ENCODE results near the gene WDPCP. TPM values are rescaled to one million over a fixed set of nuclear protein-coding genes. Genes with fewer than 3 reads are reported as not detected.

WDPCP gene
- total and polyA plus RNA-seq, 7 experiments from 2014 or later, result 4.8 to 19.2 (median 15.6) TPM

GRCh38 chr2:63587814-63588384 is 378 bp downstream of the WDPCP start:
- ChIA-PET CTCF (interaction anchor here (0.6 kb wide), 1 partner anchor 348 kb away, joined by 4 read pairs; no protein-coding TSS in a partner anchor), POLR2A (interaction anchor here (0.6 to 3.9 kb wide), 10 partner anchors 9 to 1734 kb away, joined by 3 to 23 read pairs (median 4); partner anchors contain the start of genes COMMD1, FAM161A, RAB1A and UGP2)
- peaks cover 24 to 62% (median 41%) of the 10 kb centered on the region in 7 donors for H3K4me1 Mint-ChIP-seq
- peak overlapping the region; percentile 89 to 99 (median 95) for H3K27ac Mint-ChIP-seq
- no peaks in the 10 kb centered on the region for H3K27me3 ChIP-seq (ENCODE audit: control insufficient read depth in 2 of 2, insufficient read depth in 2 of 2, low read length in 2 of 2)
- peak overlapping the region; percentile 89 for H3K27ac ChIP-seq (ENCODE audit: low read depth, low read length)
- H3K36me3 Mint-ChIP-seq, result peaks cover 0 to 6% (median 4%) of the 10 kb centered on the region in 5 donors
- H3K9me3 ChIP-seq (ENCODE audit: control insufficient read depth in 2 of 3, low read length in 3 of 3), result no peaks in the 10 kb centered on the region
- H3K4me1 ChIP-seq (ENCODE audit: control insufficient read depth in 2 of 2, insufficient read depth in 2 of 2, low read length in 2 of 2), result peaks cover 16 to 23% of the 10 kb centered on the region in 2 donors
- peak overlapping the region; percentile 89 to 99 (median 94) for H3K4me3 Mint-ChIP-seq
- peaks cover 0 to 3% (median 0%) of the 10 kb centered on the region in 11 donors for H3K9me3 Mint-ChIP-seq
- H3K36me3 ChIP-seq (ENCODE audit: control insufficient read depth in 2 of 3, insufficient read depth in 3 of 3, low read length in 3 of 3), result peaks cover 0 to 5% (median 4%) of the 10 kb centered on the region in 3 experiments
- H3K4me3 ChIP-seq (ENCODE audit: low read length), result peak overlapping the region; percentile 91
- ATAC-seq (no peak), DNase-seq (peak in 1 of 9 donors; percentile 1)
- intact Hi-C loops (cut with micrococcal nuclease), result loop anchor here (1.0 to 10.0 kb wide), 25 partner anchors 253 to 1844 kb away; partner anchors contain the start of genes ACTR2 (in 2 of the 2), B3GNT2 (in 2 of the 2), COMMD1 (in 2 of the 2) and EHBP1 (in 2 of the 2)
- H3K27me3 Mint-ChIP-seq, result no peaks in the 10 kb centered on the region

GRCh38 chr2:63582873-63583272 is 5.4 kb downstream of the WDPCP start:
- Mint-ChIP-seq H3K4me3 (no peak overlapping the region), H3K36me3 (peaks cover 0 to 6% (median 4%) of the 10 kb centered on the region in 5 donors), H3K27me3 (no peaks in the 10 kb centered on the region), H3K9me3 (peaks cover 0 to 4% (median 0%) of the 10 kb centered on the region in 11 donors), H3K27ac (peak overlapping the region in 1 of 9 donors; percentile 54), H3K4me1 (peaks cover 13 to 45% (median 28%) of the 10 kb centered on the region in 7 donors)
- H3K27ac ChIP-seq (ENCODE audit: low read depth, low read length), result no peak overlapping the region
- POLR2A ChIA-PET, result interaction anchor here (0.8 kb wide), 1 partner anchor 756 kb away, joined by 3 read pairs; no protein-coding TSS in a partner anchor
- no peaks in the 10 kb centered on the region for H3K27me3 ChIP-seq (ENCODE audit: control insufficient read depth in 2 of 2, insufficient read depth in 2 of 2, low read length in 2 of 2)
- H3K4me3 ChIP-seq (ENCODE audit: low read length), result no peak overlapping the region
- peaks cover 0 to under 1% (median 0%) of the 10 kb centered on the region in 3 experiments for H3K36me3 ChIP-seq (ENCODE audit: control insufficient read depth in 2 of 3, insufficient read depth in 3 of 3, low read length in 3 of 3)
- CTCF ChIA-PET, result no interaction called here
- H3K9me3 ChIP-seq (ENCODE audit: control insufficient read depth in 2 of 3, low read length in 3 of 3), result no peaks in the 10 kb centered on the region
- H3K4me1 ChIP-seq (ENCODE audit: control insufficient read depth in 2 of 2, insufficient read depth in 2 of 2, low read length in 2 of 2), result peaks cover 8 to 10% of the 10 kb centered on the region in 2 donors
- no peak for ATAC-seq
- DNase-seq, result no peak
- intact Hi-C loops (cut with micrococcal nuclease), result loop anchor here in 1 of 2 donors (10.0 kb wide), 1 partner anchor 642 kb away; no protein-coding TSS in a partner anchor

GRCh38 chr2:63581298-63581961 is 6.8 kb downstream of the WDPCP start:
- peaks cover 0 to 2% (median 0%) of the 10 kb centered on the region in 11 donors for H3K9me3 Mint-ChIP-seq
- peaks cover under 1 to 31% (median 16%) of the 10 kb centered on the region in 7 donors for H3K4me1 Mint-ChIP-seq
- H3K36me3 ChIP-seq (ENCODE audit: control insufficient read depth in 2 of 3, insufficient read depth in 3 of 3, low read length in 3 of 3), result no peaks in the 10 kb centered on the region
- H3K4me1 ChIP-seq (ENCODE audit: control insufficient read depth in 2 of 2, insufficient read depth in 2 of 2, low read length in 2 of 2), result no peaks in the 10 kb centered on the region
- H3K4me3 Mint-ChIP-seq, result no peak overlapping the region
- POLR2A ChIA-PET, result no interaction called here
- no peak overlapping the region for H3K27ac ChIP-seq (ENCODE audit: low read depth, low read length)
- H3K27me3 Mint-ChIP-seq, result no peaks in the 10 kb centered on the region
- no peaks in the 10 kb centered on the region for H3K27me3 ChIP-seq (ENCODE audit: control insufficient read depth in 2 of 2, insufficient read depth in 2 of 2, low read length in 2 of 2)
- no peaks in the 10 kb centered on the region for H3K9me3 ChIP-seq (ENCODE audit: control insufficient read depth in 2 of 3, low read length in 3 of 3)
- DNase-seq, result no peak
- intact Hi-C loops (cut with micrococcal nuclease), result loop anchor here in 1 of 2 donors (10.0 kb wide), 1 partner anchor 643 kb away; no protein-coding TSS in a partner anchor
- H3K27ac Mint-ChIP-seq, result no peak overlapping the region
- H3K36me3 Mint-ChIP-seq, result peaks cover 0 to 6% (median 4%) of the 10 kb centered on the region in 5 donors
- H3K4me3 ChIP-seq (ENCODE audit: low read length), result no peak overlapping the region
- ATAC-seq, result no peak
- CTCF ChIA-PET, result no interaction called here

- Mint-ChIP-seq H3K36me3 (peaks cover 0 to 6% (median 4%) of the 10 kb centered on the region in 5 donors), H3K4me1 (peaks cover 0 to 27% (median 18%) of the 10 kb centered on the region in 7 donors), H3K9me3 (peaks cover 0 to 2% (median 0%) of the 10 kb centered on the region in 11 donors), H3K4me3 (no peak overlapping the region), H3K27me3 (no peaks in the 10 kb centered on the region), H3K27ac (no peak overlapping the region)
- ATAC-seq (no peak), DNase-seq (no peak)
- no peak overlapping the region for H3K27ac ChIP-seq (ENCODE audit: low read depth, low read length)
- no peaks in the 10 kb centered on the region for H3K36me3 ChIP-seq (ENCODE audit: control insufficient read depth in 2 of 3, insufficient read depth in 3 of 3, low read length in 3 of 3)
- intact Hi-C loops (cut with micrococcal nuclease), result loop anchor here in 1 of 2 donors (10.0 kb wide), 1 partner anchor 644 kb away; no protein-coding TSS in a partner anchor
- ChIA-PET POLR2A (no interaction called here), CTCF (no interaction called here)
- H3K27me3 ChIP-seq (ENCODE audit: control insufficient read depth in 2 of 2, insufficient read depth in 2 of 2, low read length in 2 of 2), result no peaks in the 10 kb centered on the region
- H3K4me1 ChIP-seq (ENCODE audit: control insufficient read depth in 2 of 2, insufficient read depth in 2 of 2, low read length in 2 of 2), result no peaks in the 10 kb centered on the region
- H3K9me3 ChIP-seq (ENCODE audit: control insufficient read depth in 2 of 3, low read length in 3 of 3), result no peaks in the 10 kb centered on the region
- H3K4me3 ChIP-seq (ENCODE audit: low read length), result no peak overlapping the region
These were observed 7.5 kb downstream of the WDPCP start for GRCh38 chr2:63580651-63581297.

GRCh38 chr2:63578767-63579166 is 9.5 kb downstream of the WDPCP start:
- H3K27me3 ChIP-seq (ENCODE audit: control insufficient read depth in 2 of 2, insufficient read depth in 2 of 2, low read length in 2 of 2), result no peaks in the 10 kb centered on the region
- H3K27me3 Mint-ChIP-seq, result no peaks in the 10 kb centered on the region
- peaks cover 2 to 12% (median 10%) of the 10 kb centered on the region in 5 donors for H3K36me3 Mint-ChIP-seq
- H3K9me3 Mint-ChIP-seq, result peaks cover 0 to 9% (median 6%) of the 10 kb centered on the region in 11 donors
- H3K4me3 ChIP-seq (ENCODE audit: low read length), result no peak overlapping the region
- DNase-seq, result no peak
- H3K9me3 ChIP-seq (ENCODE audit: control insufficient read depth in 2 of 3, low read length in 3 of 3), result no peaks in the 10 kb centered on the region
- POLR2A ChIA-PET, result interaction anchor here (1.3 kb wide), 1 partner anchor 9 kb away, joined by 4 read pairs; the partner anchor contains the start of gene WDPCP
- H3K27ac Mint-ChIP-seq, result no peak overlapping the region
- no peaks in the 10 kb centered on the region for H3K36me3 ChIP-seq (ENCODE audit: control insufficient read depth in 2 of 3, insufficient read depth in 3 of 3, low read length in 3 of 3)
- no peak overlapping the region for H3K27ac ChIP-seq (ENCODE audit: low read depth, low read length)
- no peak overlapping the region for H3K4me3 Mint-ChIP-seq
- H3K4me1 ChIP-seq (ENCODE audit: control insufficient read depth in 2 of 2, insufficient read depth in 2 of 2, low read length in 2 of 2), result no peaks in the 10 kb centered on the region
- ATAC-seq, result no peak
- intact Hi-C loops (cut with micrococcal nuclease), result no loop called here
- H3K4me1 Mint-ChIP-seq, result peaks cover 4 to 27% (median 19%) of the 10 kb centered on the region in 7 donors
- CTCF ChIA-PET, result no interaction called here

- POLR2A ChIA-PET, result no interaction called here
- no peaks in the 10 kb centered on the region for H3K27me3 ChIP-seq (ENCODE audit: control insufficient read depth in 2 of 2, insufficient read depth in 2 of 2, low read length in 2 of 2)
- Mint-ChIP-seq H3K9me3 (peaks cover 0 to 13% (median 6%) of the 10 kb centered on the region in 11 donors), H3K4me3 (no peak overlapping the region), H3K27me3 (no peaks in the 10 kb centered on the region), H3K36me3 (peaks cover 2 to 21% (median 11%) of the 10 kb centered on the region in 5 donors), H3K4me1 (peaks cover 0 to 16% (median 13%) of the 10 kb centered on the region in 7 donors), H3K27ac (no peak overlapping the region)
- H3K4me3 ChIP-seq (ENCODE audit: low read length), result no peak overlapping the region
- H3K27ac ChIP-seq (ENCODE audit: low read depth, low read length), result no peak overlapping the region
- no peaks in the 10 kb centered on the region for H3K36me3 ChIP-seq (ENCODE audit: control insufficient read depth in 2 of 3, insufficient read depth in 3 of 3, low read length in 3 of 3)
- H3K4me1 ChIP-seq (ENCODE audit: control insufficient read depth in 2 of 2, insufficient read depth in 2 of 2, low read length in 2 of 2), result no peaks in the 10 kb centered on the region
- CTCF ChIA-PET, result no interaction called here
- intact Hi-C loops (cut with micrococcal nuclease), result no loop called here
- DNase-seq, result no peak
- no peaks in the 10 kb centered on the region for H3K9me3 ChIP-seq (ENCODE audit: control insufficient read depth in 2 of 3, low read length in 3 of 3)
- ATAC-seq, result no peak
These were observed 11.7 kb downstream of the WDPCP start for GRCh38 chr2:63576546-63576945.
